Mesenchymal stem cell (in vitro differentiated cells and primary cell): Measurements from ENCODE around the gene TPPP.
"Not testable (repeated sequence)": the region's sequence is repeated elsewhere in the genome, so short reads cannot be mapped to it uniquely, and the experiment has no call there.

Experiments
- DNase-seq: peaks from one replicate; pipeline ENCODE4 v3.0.0-alpha.2; 2013
- H2AFZ ChIP-seq: one replicate; pipeline ENCODE4 v1.6.1; 2013; ENCODE audit warnings: low read depth, mild to moderate bottlenecking, control low read depth, inconsistent platforms, low read length, moderate library complexity
- H2AK5ac ChIP-seq: 2 replicates; pipeline ENCODE4 v1.6.1; 2013; ENCODE audit warnings: low read length, moderate library complexity, mild to moderate bottlenecking, inconsistent platforms; ENCODE audit not compliant: severe bottlenecking
- H2BK120ac ChIP-seq: one replicate; pipeline ENCODE4 v1.6.1; 2013; ENCODE audit warnings: low read depth, mild to moderate bottlenecking, inconsistent platforms, low read length, moderate library complexity
- H2BK12ac ChIP-seq, 2 experiments: one replicate each; pipeline ENCODE4 v1.6.1; 2013; ENCODE audit warnings: inconsistent platforms in 2 of 2, low read length in 2 of 2, mild to moderate bottlenecking in 2 of 2, moderate library complexity in 2 of 2, control low read depth in 1 of 2
- H2BK15ac ChIP-seq: one replicate; pipeline ENCODE4 v1.6.1; 2013; ENCODE audit warnings: mild to moderate bottlenecking, low read depth, inconsistent platforms; ENCODE audit not compliant: poor library complexity, severe bottlenecking
- H2BK5ac ChIP-seq: 2 replicates; pipeline ENCODE4 v1.6.1; 2013; ENCODE audit warnings: low read depth, mild to moderate bottlenecking, low read length, control low read depth, inconsistent platforms; ENCODE audit not compliant: poor library complexity, severe bottlenecking
- H3K14ac ChIP-seq, 2 experiments: one replicate each; pipeline ENCODE4 v1.6.1; 2013; ENCODE audit warnings: inconsistent platforms in 2 of 2, low read length in 2 of 2, control low read depth in 1 of 2, mild to moderate bottlenecking in 1 of 2, moderate library complexity in 1 of 2
- H3K18ac ChIP-seq, 2 experiments: one replicate each; pipeline ENCODE4 v1.6.1; 2013; ENCODE audit warnings: inconsistent platforms in 2 of 2, low read length in 2 of 2, control low read depth in 1 of 2, low read depth in 1 of 2, mild to moderate bottlenecking in 1 of 2
- H3K23ac ChIP-seq, 2 experiments: one replicate each; pipeline ENCODE4 v1.6.1; 2013; ENCODE audit warnings: inconsistent platforms in 2 of 2, low read length in 2 of 2, mild to moderate bottlenecking in 2 of 2, moderate library complexity in 2 of 2, control low read depth in 1 of 2
- H3K27ac ChIP-seq: 2 replicates; pipeline ENCODE4 v1.5.1; 2013; ENCODE audit warnings: mild to moderate bottlenecking, moderate library complexity, low read length, control low read depth, inconsistent platforms; ENCODE audit not compliant: poor library complexity, severe bottlenecking
- H3K27me3 ChIP-seq, 2 experiments: 2 replicates each; pipeline versions ENCODE4 v1.6.1 to v1.7.0; 2013; ENCODE audit warnings: low read length in 2 of 2, mild to moderate bottlenecking in 2 of 2, moderate library complexity in 2 of 2, control low read depth in 1 of 2, inconsistent platforms in 1 of 2; ENCODE audit not compliant: control insufficient read depth in 1 of 2, insufficient read depth in 1 of 2
- H3K36me3 ChIP-seq, 2 experiments: 2 replicates each; pipeline versions ENCODE4 v1.6.1 to v1.7.0; 2013; ENCODE audit warnings: low read length in 2 of 2, control low read depth in 1 of 2, inconsistent platforms in 1 of 2, low read depth in 1 of 2, mild to moderate bottlenecking in 1 of 2; ENCODE audit not compliant: insufficient read depth in 2 of 2, control insufficient read depth in 1 of 2
- H3K4ac ChIP-seq, 2 experiments: one replicate each; pipeline ENCODE4 v1.6.1; 2013; ENCODE audit warnings: inconsistent platforms in 2 of 2, low read length in 2 of 2, mild to moderate bottlenecking in 2 of 2, moderate library complexity in 2 of 2, control low read depth in 1 of 2, low read depth in 1 of 2
- H3K4me1 ChIP-seq: 2 replicates; pipeline ENCODE4 v1.6.1; 2013; ENCODE audit warnings: low read depth, low read length, control low read depth; ENCODE audit not compliant: control insufficient read depth, insufficient read depth
- H3K4me2 ChIP-seq: 2 replicates; pipeline ENCODE4 v1.6.1; 2013; ENCODE audit warnings: low read length, mild to moderate bottlenecking, inconsistent platforms; ENCODE audit not compliant: poor library complexity, severe bottlenecking
- H3K4me3 ChIP-seq, 2 experiments: 2 replicates each; pipeline versions ENCODE4 v1.5.1 to v1.7.0; 2013; ENCODE audit warnings: low read length in 2 of 2, mild to moderate bottlenecking in 2 of 2, control low read depth in 1 of 2, low read depth in 1 of 2; ENCODE audit not compliant: insufficient read depth in 1 of 2
- H3K79me1 ChIP-seq: replicated peaks from 2 replicates; pipeline ENCODE4 v1.6.1; 2013; ENCODE audit warnings: mild to moderate bottlenecking, control low read depth, low read length, inconsistent platforms; ENCODE audit not compliant: poor library complexity, severe bottlenecking
- H3K9ac ChIP-seq: 2 replicates; pipeline ENCODE4 v1.7.0; 2013; ENCODE audit warnings: mild to moderate bottlenecking, low read length, moderate library complexity
- H3K9me3 ChIP-seq: 2 replicates; pipeline ENCODE4 v1.7.0; 2013; ENCODE audit warnings: mild to moderate bottlenecking, low read length; ENCODE audit not compliant: control insufficient read depth
- H4K8ac ChIP-seq: one replicate; pipeline ENCODE4 v1.6.1; 2013; ENCODE audit warnings: inconsistent platforms, mild to moderate bottlenecking, low read length, moderate library complexity
- H4K91ac ChIP-seq: one replicate; pipeline ENCODE4 v1.6.1; 2013; ENCODE audit warnings: mild to moderate bottlenecking, low read length, inconsistent platforms
- WGBS: methylation state at CpG from one replicate; pipeline ENCODE4 v1.1.7; 2013; ENCODE audit warnings: mixed read lengths; 5-methylcytosine and 5-hydroxymethylcytosine counted together

The TPPP gene

DNA sequence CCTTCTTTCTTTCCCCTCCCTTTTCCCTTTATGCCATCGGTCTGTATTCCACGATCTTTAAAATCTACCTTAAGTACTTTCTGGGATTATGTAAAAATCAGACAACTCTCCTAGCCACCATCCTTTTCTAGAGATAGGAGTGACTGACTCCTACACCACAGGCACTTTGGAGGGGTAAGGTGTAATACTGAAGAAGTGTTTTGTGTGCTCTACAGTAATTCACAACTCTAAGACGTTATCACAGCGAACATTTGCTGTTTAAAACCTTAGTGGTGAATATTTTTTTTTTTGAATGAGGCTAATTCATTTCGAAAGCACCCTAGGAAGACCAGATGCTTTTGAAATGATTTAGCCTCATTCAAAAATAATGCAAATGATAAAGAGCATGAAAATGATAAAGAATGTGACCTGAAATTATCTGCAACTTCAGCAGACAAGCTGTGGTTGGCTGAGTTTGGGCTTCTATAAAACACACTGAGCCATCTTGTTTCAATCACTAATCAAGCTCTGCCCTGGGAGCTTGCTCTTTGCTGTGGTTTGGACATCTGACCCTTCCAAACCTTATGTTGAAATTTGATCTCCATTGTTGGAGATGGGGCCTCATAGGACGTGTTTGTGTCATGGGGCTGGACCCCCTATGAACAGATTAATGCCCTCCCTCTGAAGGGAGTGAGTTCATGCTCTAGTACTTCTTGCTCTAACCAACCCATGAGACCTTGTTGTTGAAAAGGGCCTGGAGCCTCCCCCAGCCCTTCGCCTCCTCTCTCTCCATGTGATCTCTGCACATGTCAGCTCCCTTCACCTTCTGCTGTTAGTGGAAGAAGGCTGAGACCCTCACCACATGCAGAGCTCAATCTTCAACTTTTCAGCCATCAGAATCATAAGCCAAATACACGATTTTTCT lies 21.3 kb upstream of the TPPP start:
- H2AK5ac ChIP-seq, H3K23ac ChIP-seq, H4K8ac ChIP-seq, H2BK5ac ChIP-seq, H3K4me1 ChIP-seq, H3K4me2 ChIP-seq, H3K36me3 ChIP-seq, H3K9me3 ChIP-seq, H2BK120ac ChIP-seq, H3K4ac ChIP-seq, H3K79me1 ChIP-seq, H3K14ac ChIP-seq, H2BK15ac ChIP-seq, H3K27ac ChIP-seq, H3K9ac ChIP-seq, H4K91ac ChIP-seq, H2BK12ac ChIP-seq, DNase-seq, H2AFZ ChIP-seq, H3K18ac ChIP-seq, H3K4me3 ChIP-seq: not testable (repeated sequence)
- peaks cover 0 to 16% of the 10 kb centered on the region in 2 experiments for H3K27me3 ChIP-seq
- WGBS = 62% methylated on average over 2 of the region's 8 CpGs

DNA sequence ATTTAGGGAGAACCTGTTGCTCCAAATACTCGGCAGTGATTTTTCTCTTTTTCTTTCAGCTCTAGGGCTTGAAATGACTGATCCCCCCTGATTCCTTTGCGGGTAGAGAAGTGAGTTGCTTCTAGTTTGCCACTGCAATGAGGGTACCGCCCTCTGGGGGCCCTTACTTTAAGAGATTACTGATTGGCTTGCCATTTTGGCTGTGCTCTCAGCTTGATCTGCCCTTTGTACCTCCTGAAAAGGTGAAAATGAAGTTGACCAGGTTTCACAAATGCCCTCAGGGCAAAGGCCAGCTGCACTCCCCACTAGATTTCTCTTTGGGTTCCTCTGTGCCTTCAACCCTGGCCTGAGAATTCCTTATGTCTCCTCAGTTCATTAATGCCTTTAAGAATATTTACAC lies 20.5 kb upstream of the TPPP start:
- H4K91ac ChIP-seq, H3K36me3 ChIP-seq, DNase-seq, H3K27ac ChIP-seq, H2AFZ ChIP-seq, H3K4me2 ChIP-seq, H2BK5ac ChIP-seq, H3K4me1 ChIP-seq, H3K9ac ChIP-seq, H3K14ac ChIP-seq, H4K8ac ChIP-seq, H3K79me1 ChIP-seq, H3K4ac ChIP-seq, H2BK12ac ChIP-seq, H2BK120ac ChIP-seq, H3K23ac ChIP-seq, H3K4me3 ChIP-seq, H2BK15ac ChIP-seq, H2AK5ac ChIP-seq, H3K9me3 ChIP-seq, H3K18ac ChIP-seq: not testable (repeated sequence)
- peaks cover 0 to 16% of the 10 kb centered on the region in 2 experiments for H3K27me3 ChIP-seq
- no CpG with 5 or more reads among the region's 3 CpGs for WGBS

DNA sequence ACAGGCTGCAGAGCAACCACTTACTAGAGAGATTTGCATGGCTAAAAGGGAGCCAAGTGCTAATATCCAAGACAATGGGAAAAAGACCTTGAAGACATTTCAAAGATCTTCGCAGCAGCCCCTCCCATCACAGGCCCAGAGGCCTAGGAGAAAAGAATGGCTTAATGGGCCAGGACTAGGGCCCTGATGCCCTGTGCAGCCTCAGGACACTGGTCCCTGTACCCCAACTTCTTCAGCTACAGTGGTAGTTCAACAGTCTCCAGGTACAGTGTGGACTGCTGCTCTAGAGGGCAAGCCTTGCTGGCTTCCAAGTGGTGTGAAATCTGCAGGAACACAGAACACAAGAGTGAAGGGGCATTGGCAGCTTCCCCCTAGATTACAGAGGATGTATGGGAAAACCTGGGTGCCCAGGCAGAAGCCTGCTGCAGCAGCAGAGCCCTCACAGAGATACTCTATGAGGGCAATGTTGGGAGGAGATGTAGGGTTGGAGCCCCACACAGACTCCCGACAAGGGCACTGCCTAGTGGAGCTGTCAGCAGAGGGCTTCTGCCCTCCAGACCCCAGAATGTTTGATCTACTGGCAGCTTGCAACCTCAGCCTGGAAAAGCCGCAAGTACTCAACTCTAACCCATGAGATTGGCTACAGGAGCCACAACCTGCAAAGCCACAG lies 15.8 kb upstream of the TPPP start:
- H3K36me3 ChIP-seq, H3K27ac ChIP-seq, H2BK15ac ChIP-seq, H3K23ac ChIP-seq, H4K91ac ChIP-seq, H2BK120ac ChIP-seq, H3K9me3 ChIP-seq, H2AFZ ChIP-seq, H3K4me3 ChIP-seq, H4K8ac ChIP-seq, H2BK12ac ChIP-seq, H3K4me1 ChIP-seq, H3K4ac ChIP-seq, H3K4me2 ChIP-seq, H3K9ac ChIP-seq, H2AK5ac ChIP-seq, H2BK5ac ChIP-seq, DNase-seq, H3K14ac ChIP-seq, H3K18ac ChIP-seq, H3K79me1 ChIP-seq: not testable (repeated sequence)
- peaks cover 0 to 12% of the 10 kb centered on the region in 2 experiments for H3K27me3 ChIP-seq
- WGBS = no CpG with 5 or more reads among the region's 3 CpGs

GRCh38 chr5:708374-708773 lies 15.2 kb upstream of the TPPP start:
- H3K79me1 ChIP-seq, H4K91ac ChIP-seq, H2BK120ac ChIP-seq, H2BK15ac ChIP-seq, H3K4me2 ChIP-seq, H2AFZ ChIP-seq, H2BK5ac ChIP-seq, H3K4me3 ChIP-seq, H3K36me3 ChIP-seq, H3K4ac ChIP-seq, H3K4me1 ChIP-seq, H2BK12ac ChIP-seq, H3K18ac ChIP-seq, H2AK5ac ChIP-seq, H3K9ac ChIP-seq, DNase-seq, H3K23ac ChIP-seq, H3K9me3 ChIP-seq, H3K14ac ChIP-seq, H4K8ac ChIP-seq, H3K27ac ChIP-seq: not testable (repeated sequence)
- H3K27me3 ChIP-seq = peaks cover 0 to 12% of the 10 kb centered on the region in 2 experiments
- 88% methylated on average over 4 of the region's 4 CpGs for WGBS
